Skeletal muscle satellite cell (primary cell): Measurements from ENCODE around the gene RASA4B.
"Not testable (repeated sequence)": the region's sequence is repeated elsewhere in the genome, so short reads cannot be mapped to it uniquely, and the experiment has no call there.

Source experiments
- H3K27me3 ChIP-seq: 2 replicates; pipeline ENCODE4 v1.7.0; 2013; ENCODE audit warnings: low read length; ENCODE audit not compliant: control insufficient read depth, insufficient read depth
- H3K36me3 ChIP-seq: 2 replicates; pipeline ENCODE4 v1.7.0; 2013; ENCODE audit warnings: mild to moderate bottlenecking, control low read depth, low read length; ENCODE audit not compliant: insufficient read depth
- H3K4me1 ChIP-seq: 2 replicates; pipeline ENCODE4 v1.7.0; 2013; ENCODE audit warnings: low read length; ENCODE audit not compliant: control insufficient read depth, insufficient read depth
- H3K4me2 ChIP-seq: 2 replicates; pipeline ENCODE4 v1.7.0; 2013; ENCODE audit warnings: mild to moderate bottlenecking, low read length
- H3K4me3 ChIP-seq: 2 replicates; pipeline ENCODE4 v1.7.0; 2013; ENCODE audit warnings: low read length
- H3K9ac ChIP-seq: 2 replicates; pipeline ENCODE4 v1.7.0; 2013; ENCODE audit warnings: mild to moderate bottlenecking, low read depth, low read length, moderate library complexity
- H3K9me3 ChIP-seq: replicated peaks from 2 replicates; pipeline ENCODE4 v1.7.0; 2013; ENCODE audit warnings: mild to moderate bottlenecking, control low read depth, low read length

The RASA4B gene

DNA sequence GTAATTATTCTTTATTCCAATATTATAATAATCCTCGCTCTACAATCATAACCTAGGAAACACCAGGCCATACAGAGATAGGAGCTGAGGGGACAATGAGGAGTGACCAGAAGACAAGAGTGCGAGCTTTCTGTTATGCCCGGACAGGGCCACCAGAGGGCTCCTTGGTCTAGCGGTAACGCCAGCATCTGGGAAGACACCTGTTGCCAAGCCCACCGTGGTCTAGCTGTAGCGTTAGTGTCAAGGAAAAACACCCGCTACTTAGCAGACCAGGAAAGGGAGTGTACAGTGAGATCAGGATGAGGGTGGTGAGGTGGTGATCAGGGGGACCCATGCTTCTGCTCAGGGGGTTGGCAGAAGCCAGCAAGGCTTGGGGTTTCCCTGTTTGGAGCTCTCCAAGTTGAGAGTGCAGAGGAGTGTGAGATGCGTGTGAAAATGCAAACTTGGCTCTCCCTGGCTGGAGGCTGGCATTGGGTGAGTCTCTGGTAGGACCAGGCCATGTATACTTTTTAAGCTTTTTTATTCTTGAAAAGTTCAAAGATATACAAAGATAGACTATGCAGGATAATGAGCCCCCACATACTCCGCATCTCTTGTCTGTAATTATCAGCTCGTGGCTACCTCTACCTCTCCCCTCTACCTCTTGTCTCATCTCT is 37.5 kb downstream of the RASA4B start:
- H3K4me1 ChIP-seq, H3K4me3 ChIP-seq, H3K36me3 ChIP-seq, H3K4me2 ChIP-seq, H3K9me3 ChIP-seq, H3K9ac ChIP-seq, H3K27me3 ChIP-seq: not testable (repeated sequence)

DNA sequence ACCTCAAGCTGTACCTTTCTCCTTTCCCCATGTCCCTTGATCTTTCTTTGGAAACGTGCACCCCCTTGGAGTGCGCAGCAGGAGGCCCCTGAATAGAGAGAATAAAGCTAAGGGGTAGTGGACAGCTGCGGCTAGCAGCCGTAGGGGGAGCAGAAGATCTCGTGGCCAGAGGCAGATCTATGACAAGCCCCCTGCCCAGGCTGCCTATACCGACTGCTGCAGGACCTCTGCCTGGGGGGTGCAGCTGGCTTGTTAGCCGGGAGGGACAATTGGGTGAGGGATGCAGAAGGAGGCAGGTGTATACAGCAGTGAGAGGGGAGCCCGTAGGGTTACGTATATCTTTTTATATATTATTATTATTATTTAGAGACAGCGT is 38.4 kb downstream of the RASA4B start:
- peak overlapping the region; percentile 64 for H3K4me2 ChIP-seq
- H3K4me3 ChIP-seq, H3K4me1 ChIP-seq, H3K9ac ChIP-seq, H3K36me3 ChIP-seq, H3K27me3 ChIP-seq, H3K9me3 ChIP-seq: not testable (repeated sequence)

DNA sequence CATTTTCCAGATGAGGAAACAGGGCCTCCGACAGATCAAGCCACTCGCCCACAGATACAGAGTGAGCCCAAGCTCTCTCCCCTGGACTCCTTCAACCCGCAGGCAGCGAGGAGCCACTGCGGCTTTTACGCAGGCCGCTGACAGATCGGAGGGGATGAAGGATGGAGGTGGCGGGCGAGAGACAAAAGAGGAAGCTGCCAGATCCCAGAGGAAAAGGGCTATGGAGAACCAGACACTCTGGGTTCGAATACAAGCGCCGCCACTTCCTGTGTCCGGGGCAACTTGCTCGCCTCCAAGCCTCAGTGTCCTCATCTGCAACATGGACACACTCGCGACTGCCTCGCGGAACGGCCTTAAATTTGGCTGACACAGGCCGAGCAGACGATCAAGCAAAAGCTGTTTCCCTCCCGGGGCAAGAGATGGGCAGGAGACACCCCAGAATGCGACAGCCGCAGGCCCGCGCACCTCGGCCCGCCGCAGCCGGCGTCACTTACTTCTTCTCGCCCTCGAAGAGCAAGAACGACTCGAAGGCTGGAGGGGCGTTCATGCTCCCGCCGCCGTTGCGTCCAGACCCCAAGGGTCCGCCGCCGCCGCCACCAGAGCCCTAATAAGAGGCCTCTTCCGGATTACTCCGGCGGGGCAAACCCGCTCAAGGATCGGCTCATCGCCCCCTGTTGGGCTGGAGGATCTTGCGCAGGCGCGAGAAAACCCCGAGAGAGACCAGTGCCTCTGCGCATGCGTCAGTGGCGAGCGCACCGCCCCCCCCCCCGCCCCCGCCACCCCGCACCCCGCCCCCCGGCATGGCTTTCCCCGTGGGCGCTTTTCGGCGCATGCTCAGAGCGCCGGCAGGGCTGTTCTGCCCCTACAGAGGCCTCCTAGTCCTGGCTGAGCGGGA is 39.0 kb downstream of the RASA4B start, which contains the start of gene POLR2J:
Gene POLR2J (minus strand): TSS at position 609 of the 895 bp plus-strand sequence. CDS start 62 bp downstream, at position 547.
- H3K4me3 ChIP-seq = peak within 1 kb of the TSS; percentile 59
- peak within 1 kb of the TSS; percentile 52 for H3K9ac ChIP-seq
- not testable (repeated sequence) for H3K9me3 ChIP-seq, H3K27me3 ChIP-seq, H3K36me3 ChIP-seq, H3K4me1 ChIP-seq
- H3K4me2 ChIP-seq = peak within 1 kb of the TSS; percentile 64

DNA sequence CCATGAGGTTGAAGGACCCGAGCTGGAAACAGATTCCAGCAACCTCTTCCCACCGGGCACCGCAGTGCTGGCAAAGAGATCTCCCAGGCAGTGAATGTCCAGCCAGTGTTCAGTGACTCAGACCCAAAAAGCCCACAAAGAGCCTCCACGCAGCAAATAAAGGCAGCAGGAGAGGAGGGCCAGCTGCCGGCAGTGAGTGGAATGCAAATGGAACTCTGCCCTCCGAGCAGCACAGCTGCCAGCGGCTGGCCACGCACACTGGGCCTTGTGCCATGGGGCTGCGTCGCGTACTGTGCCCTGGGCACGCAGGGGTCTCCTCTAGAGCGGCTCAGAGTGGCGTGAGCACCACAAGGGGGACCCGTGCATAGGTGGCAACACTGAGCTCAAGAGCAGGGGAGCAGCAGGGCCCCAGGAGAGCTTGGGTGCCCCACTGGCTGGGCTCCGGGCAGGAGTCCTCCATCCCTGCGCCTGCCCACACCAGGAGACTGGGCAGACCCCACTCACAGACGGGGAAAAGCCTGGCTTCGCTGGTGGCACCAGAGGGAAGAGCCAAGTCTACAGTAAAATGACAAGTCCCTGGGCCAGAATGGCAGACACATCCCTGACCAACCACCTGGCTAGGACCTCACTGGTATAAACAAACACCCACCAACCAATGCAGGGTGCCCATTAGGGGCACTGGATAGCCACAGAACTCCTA is 42.7 kb downstream of the RASA4B start:
- H3K9ac ChIP-seq, H3K4me1 ChIP-seq, H3K27me3 ChIP-seq, H3K4me2 ChIP-seq, H3K9me3 ChIP-seq, H3K4me3 ChIP-seq: not testable (repeated sequence)
- H3K36me3 ChIP-seq = peaks cover 19% of the 10 kb centered on the region

DNA sequence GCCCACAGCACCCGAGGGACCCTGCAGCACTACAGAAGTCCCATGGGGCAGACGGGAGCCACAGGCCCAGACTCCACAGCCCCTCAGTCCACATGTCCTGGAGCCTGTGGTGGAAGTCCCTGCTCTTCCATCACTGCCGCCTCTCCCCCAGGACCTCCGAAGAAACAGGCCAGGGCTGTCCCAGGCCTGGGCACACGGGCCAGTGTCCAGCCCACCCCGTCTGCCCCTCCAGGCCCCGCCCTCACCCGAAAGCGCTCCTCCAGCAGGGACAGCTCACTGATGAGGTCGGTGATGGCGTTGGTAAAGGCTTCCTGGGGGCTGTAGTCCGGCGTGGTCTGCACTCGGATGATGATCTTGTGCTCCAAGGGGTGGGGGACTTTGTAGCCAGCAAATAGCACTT is 43.5 kb downstream of the RASA4B start:
- not testable (repeated sequence) for H3K4me3 ChIP-seq, H3K27me3 ChIP-seq, H3K9me3 ChIP-seq, H3K4me1 ChIP-seq, H3K9ac ChIP-seq, H3K4me2 ChIP-seq
- H3K36me3 ChIP-seq = peaks cover 26% of the 10 kb centered on the region

DNA sequence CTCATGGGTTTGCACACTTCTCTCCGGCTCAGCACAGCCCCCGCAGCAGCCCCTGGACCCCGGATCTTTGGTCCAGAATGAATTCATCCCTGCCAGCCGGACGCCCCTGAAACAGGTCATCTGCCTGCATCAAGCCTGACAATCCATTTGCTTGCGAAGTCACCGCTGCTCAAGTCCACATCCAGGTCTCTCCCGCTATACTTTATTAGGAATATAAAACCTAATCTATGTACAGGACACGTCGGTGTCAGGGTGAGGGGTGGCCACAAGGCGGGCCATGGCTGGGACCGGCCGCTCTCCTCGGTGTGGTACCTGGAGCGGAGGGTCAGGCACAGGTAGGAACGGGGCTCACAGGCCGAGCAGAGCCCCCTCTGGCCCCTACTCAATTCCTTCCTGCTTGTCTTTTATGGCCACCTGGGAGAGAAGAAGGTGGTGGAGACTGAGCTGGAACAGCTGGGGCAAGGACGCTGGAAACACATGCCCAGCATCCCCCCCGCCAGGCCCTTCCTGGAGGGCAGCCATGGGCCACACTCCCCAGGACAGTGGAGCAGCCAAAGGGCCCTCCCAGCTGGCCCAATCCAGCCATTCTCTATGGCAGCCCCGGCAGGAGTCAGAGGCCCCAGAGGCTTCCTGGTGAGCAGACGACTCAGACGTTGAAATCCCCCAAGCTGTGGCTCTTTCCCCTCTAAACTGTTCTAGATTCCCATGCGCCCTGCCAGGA is 44.1 kb downstream of the RASA4B start:
- peaks cover 6% of the 10 kb centered on the region for H3K4me1 ChIP-seq
- no peak overlapping the region for H3K4me2 ChIP-seq
- H3K4me3 ChIP-seq = no peak overlapping the region
- H3K9me3 ChIP-seq = no peaks in the 10 kb centered on the region
- no peak overlapping the region for H3K9ac ChIP-seq
- peaks cover 29% of the 10 kb centered on the region for H3K36me3 ChIP-seq
- H3K27me3 ChIP-seq = no peaks in the 10 kb centered on the region

DNA sequence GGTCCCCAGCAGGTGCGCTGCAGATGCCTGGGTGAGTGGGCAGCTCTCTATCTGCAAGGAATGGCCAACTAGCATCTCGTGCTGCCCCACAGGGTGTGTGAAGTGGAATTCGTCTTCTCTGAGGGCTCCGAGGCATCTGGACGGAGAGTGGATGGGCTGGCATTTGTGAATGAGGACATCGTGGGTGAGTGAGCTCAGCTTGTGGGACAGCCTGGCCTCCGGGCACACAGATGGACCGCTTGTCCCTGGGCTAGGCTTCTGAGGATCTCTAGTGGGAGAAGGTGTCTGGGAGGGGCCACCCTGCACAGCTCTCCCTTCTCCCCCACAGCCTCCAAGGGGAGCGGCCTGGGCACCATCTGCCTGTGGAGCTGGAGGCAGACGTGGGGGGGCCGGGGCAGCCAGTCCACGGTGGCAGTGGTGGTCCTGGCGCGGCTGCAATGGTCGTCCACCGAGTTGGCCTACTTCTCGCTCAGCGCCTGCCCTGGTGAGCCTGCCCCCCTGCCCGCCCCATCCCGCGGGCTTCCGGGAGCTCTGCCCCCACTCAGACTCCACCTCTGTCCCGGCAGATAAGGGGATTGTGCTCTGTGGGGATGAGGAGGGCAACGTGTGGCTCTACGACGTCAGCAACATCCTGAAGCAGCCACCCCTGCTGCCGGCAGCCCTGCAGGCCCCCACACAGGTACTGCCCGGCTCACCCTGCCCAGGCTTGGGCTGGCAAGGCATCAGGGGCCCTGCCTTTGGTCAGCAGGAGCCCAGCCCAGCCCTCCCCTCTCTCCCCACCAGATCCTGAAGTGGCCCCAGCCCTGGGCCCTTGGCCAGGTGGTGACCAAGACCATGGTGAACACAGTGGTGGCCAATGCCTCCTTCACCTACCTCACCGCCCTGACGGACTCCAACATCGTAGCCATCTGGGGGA is 45.2 kb downstream of the RASA4B start:
- Histone ChIP-seq H3K4me3 (no peak overlapping the region), H3K4me2 (no peak overlapping the region), H3K27me3 (no peaks in the 10 kb centered on the region), H3K9me3 (no peaks in the 10 kb centered on the region), H3K9ac (no peak overlapping the region), H3K36me3 (peaks cover 30% of the 10 kb centered on the region), H3K4me1 (peaks cover 6% of the 10 kb centered on the region)

DNA sequence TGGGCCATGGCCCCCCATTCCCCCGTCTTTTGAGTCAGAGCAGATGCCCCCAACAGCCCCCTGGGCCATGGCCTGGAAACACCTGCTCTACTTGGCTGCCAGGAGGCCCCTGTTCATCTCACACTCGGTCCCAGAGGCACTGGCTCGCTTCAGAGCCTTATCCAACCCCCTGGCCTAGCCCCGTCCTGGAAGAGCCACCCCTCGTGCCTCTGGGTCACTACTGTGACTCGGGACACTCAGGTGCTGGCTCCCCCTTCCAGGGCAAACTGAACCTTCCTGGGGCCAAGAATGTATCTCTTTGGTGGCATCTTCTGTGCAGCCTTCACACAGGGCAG is 45.8 kb downstream of the RASA4B start:
- Histone ChIP-seq H3K4me1 (peaks cover 6% of the 10 kb centered on the region), H3K36me3 (peaks cover 30% of the 10 kb centered on the region), H3K27me3 (no peaks in the 10 kb centered on the region), H3K4me2 (no peak overlapping the region), H3K4me3 (no peak overlapping the region), H3K9me3 (no peaks in the 10 kb centered on the region), H3K9ac (no peak overlapping the region)

DNA sequence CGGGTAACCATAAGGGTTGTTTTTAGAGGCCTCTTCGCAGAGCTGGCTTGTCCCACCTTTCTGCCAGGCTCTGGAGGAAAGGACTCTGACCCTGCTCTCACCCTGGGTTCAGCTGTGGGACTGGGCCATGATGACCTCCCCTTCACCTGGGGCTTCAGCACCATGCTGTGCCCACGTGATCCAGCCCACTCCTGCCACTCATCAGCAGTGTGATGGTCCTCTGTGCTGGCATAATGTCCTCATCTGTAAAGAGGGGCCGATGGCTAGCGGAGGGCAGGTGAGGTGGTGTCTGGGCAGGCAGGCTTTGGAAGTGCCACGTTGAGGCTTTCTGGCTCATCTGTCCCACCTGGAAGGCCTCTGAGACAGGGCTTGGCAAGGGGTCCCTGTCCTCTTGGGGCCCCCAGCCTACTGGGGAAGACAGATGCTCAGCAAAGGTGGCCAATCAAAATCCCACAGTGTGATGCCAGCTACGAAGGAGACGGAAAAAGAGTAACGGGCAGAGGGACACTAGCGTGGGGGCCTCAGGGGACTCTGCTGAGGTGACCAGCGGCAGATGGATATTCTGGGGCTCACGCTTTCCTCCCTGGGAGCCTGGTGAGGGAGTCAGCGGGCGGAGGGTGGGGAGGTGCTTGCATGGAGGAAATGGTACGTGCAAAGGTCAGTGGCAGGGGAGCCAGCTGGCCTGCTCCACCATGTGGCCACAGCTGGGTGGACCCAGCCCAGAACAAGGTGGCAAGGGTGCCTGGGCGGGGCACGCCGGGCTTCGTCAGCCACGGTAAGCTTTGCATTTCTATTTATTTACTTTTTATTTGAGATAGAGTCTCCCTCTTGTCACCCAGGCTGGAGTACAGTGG is 47.4 kb downstream of the RASA4B start:
- Histone ChIP-seq H3K9me3 (no peaks in the 10 kb centered on the region), H3K4me1 (peaks cover 13% of the 10 kb centered on the region), H3K4me3 (no peak overlapping the region), H3K36me3 (peaks cover 30% of the 10 kb centered on the region), H3K9ac (no peak overlapping the region), H3K4me2 (no peak overlapping the region), H3K27me3 (no peaks in the 10 kb centered on the region)

DNA sequence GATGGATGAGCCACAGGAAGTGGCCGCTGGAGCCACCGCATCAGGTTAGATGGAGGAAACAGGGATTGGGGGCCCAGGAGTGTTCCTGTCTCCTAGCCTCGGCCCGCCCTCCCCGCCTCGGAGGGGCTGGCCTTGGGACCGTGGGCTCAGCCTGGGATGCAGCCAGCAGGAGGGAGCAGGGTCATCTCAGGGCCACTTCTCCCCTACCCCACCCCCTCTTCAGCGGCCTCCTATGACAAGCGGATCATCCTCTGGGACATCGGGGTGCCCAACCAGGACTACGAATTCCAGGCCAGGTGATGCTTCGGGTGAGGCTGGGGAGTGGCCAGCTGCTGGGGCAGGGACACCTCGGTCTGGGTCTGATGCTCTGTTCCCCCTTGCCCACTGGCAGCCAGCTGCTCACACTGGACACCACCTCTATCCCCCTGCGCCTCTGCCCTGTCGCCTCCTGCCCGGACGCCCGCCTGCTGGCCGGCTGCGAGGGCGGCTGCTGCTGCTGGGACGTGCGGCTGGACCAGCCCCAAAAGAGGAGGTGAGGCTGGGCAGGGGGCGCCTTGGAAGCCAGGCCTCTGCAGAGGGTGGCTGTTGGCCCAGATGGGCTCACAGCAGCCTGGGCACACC is 48.1 kb downstream of the RASA4B start:
- peaks cover 32% of the 10 kb centered on the region for H3K36me3 ChIP-seq
- no peak overlapping the region for H3K4me2 ChIP-seq
- H3K9ac ChIP-seq = no peak overlapping the region
- no peaks in the 10 kb centered on the region for H3K27me3 ChIP-seq
- H3K4me1 ChIP-seq = peaks cover 13% of the 10 kb centered on the region
- no peak overlapping the region for H3K4me3 ChIP-seq
- H3K9me3 ChIP-seq = no peaks in the 10 kb centered on the region
